ENCODE data around the gene RANBP10.

GRCh38 chr16:67699265-67699664 lies 107.1 kb downstream of the RANBP10 start:
- no peak for TF ChIP-seq CTCF (conservative IDR thresholded peaks at IDR 0.05)
- TF ChIP-seq ZFX (IDR thresholded peaks at IDR 0.05), result no peak
